Measurements from ENCODE around the gene OR5F1.

OR5F1 gene

GRCh38 chr11:55994525-55994924, at the start of gene OR5F1:
TSS of gene OR5F1 (minus strand) at chr11:55994625. CDS start at chr11:55994625, 0 bp downstream.
- DNase-seq, result no peak

- no peak for DNase-seq
Observed at GRCh38 chr11:56027354-56027753, 32.9 kb upstream of the OR5F1 start, which contains the start of gene OR5AS1. TSS of gene OR5AS1 (plus strand) at chr11:56027654. CDS start at chr11:56030419, 2,765 bp downstream.

DNA sequence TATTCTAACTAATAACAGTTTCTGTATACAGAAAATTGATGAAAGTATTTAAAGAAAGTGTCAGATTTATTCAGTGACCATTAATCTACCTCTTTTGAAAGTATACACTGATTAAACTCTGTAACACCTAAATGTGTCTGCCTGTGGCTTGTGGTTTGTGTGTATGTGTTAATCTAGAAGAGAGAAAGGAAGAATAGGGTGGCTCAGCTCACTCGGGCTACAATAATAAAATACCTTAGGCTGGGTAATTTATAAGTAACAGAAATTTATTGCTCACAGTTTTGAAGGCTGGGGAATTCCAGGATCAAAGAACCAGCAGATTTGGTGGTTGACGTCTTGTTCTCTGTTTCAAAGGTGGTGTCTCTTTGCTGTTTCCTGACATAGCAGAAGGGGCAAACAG, 19.4 kb upstream of the OR5F1 start:
- no peak for DNase-seq

DNA sequence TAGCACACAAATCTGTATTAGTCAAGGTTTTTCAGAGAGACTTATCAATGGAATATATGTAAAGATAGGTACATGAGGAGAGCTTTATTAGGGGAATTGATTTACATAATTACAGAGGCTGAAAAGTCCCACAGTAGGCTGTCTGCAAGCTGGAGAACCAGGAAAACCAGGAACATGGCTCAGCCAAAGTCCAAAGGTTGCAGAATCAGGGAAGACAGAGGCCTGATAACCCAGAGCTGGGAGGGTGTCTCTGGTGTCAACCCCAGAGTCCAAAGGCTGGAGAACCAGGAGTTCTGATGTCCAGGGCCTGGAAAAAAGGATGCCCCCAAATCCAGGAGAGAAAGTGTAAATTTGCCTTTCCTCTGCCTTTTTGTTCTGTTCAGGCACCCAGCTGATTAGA, 16.3 kb upstream of the OR5F1 start:
- DNase-seq, result no peak

- DNase-seq, result no peak
Observed at GRCh38 chr11:55970935-55971334, 23.5 kb downstream of the OR5F1 start.

- no peak for DNase-seq
Observed at GRCh38 chr11:55969845-55970244, 24.6 kb downstream of the OR5F1 start, which contains the start of gene OR10AG1. TSS of gene OR10AG1 (minus strand) at chr11:55969945. CDS start at chr11:55969907, 38 bp downstream.

GRCh38 chr11:55967914-55968313, 26.5 kb downstream of the OR5F1 start:
- DNase-seq, result no peak

DNA sequence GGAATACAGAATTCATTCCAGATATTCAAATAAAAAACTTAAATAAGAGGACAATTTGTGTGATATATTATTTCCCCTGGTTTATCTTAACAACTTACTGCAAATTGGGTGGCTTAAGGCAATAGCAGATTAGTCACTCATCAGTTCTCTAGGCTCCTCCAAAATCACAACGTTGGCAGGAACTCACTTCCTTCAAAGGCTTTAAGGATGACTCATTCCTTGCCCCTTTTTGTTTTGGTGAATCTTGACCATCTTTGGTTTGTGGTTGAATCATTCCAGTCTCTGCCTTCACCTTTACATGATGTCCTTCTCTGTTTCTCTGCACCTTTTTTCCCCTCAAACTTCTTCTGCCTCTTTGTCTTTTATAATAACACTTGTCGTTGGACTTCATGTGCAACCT, 28.0 kb downstream of the OR5F1 start:
- no peak for DNase-seq

DNA sequence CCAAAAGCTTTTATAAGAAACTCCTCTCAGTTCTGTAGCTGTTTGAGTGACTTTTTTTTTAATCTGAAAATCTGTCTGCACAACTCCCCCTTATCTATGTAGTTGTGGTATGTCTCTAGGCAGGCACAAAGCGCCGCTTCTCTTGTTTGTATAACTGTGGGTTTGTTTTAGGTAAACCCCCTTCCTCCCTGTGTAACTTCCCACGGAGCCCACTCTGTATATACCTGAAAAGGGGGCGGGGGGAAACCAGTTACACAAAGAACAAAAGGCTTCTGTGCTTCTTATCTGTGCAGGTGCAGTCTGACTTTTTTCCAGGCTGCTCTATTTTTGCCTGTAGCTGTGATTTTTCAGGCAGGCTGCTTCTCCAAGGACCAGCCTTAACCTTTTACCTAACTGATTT, 37.9 kb downstream of the OR5F1 start:
- DNase-seq, result no peak

- DNase-seq, result no peak
Observed at GRCh38 chr11:55949330-55949729, 45.1 kb downstream of the OR5F1 start.

Measured in NCI-H774 (cell line).